ENCODE measurements around the gene AKR1D1. TPM values are rescaled to one million over a fixed set of nuclear protein-coding genes. Genes with fewer than 3 reads are reported as not detected.

Gene AKR1D1
- total RNA-seq, 1 experiment from 2014 or later, result not detected

DNA sequence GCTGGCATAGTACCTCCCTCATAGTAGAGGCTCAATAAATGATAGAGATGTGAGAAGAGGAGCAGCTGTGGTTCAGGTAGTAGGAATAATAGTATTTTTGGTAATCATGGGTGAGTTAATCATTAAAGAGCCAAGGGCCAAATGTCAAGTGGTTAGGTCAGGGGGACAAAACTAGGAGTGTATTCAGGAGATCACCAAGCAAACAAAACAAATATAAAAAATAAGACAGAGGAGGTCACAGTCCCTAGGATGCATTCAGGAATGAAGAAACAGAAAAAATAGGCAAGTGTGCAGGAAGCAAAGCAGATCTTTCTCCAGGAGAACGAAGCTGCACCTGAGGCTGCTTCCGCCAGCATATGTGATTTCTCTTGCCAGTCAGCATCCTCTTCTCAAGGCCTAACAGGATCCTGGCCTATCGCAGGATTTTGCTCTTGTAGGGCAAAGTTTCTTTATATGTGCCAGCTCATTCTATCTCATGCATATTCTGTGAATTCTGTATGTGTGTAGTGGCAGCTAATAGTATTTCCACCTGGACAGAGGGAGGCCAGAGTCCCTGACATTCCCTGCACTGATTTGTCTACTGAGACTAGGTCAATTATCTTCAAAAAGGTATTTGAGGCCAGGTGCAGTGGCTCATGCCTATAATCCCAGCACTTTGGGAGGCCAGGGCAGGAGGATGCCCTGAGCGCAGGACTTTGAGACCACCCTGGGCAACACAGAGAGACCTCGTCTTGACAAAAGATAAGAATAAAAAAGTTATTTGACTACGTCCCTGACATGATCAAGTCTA, 82.7 kb downstream of the AKR1D1 start:
- H3K36me3 ChIP-seq (ENCODE audit: low read depth, low read length), result no peaks in the 10 kb centered on the region
- DNase-seq, result no peak
- H3K9ac ChIP-seq (ENCODE audit: low read length), result no peak overlapping the region
- no peaks in the 10 kb centered on the region for H3K9me2 ChIP-seq (replicated peaks; ENCODE audit: low read length)
- H2AFZ ChIP-seq (ENCODE audit: low read length), result no peak overlapping the region
- TF ChIP-seq, protein P1, sequence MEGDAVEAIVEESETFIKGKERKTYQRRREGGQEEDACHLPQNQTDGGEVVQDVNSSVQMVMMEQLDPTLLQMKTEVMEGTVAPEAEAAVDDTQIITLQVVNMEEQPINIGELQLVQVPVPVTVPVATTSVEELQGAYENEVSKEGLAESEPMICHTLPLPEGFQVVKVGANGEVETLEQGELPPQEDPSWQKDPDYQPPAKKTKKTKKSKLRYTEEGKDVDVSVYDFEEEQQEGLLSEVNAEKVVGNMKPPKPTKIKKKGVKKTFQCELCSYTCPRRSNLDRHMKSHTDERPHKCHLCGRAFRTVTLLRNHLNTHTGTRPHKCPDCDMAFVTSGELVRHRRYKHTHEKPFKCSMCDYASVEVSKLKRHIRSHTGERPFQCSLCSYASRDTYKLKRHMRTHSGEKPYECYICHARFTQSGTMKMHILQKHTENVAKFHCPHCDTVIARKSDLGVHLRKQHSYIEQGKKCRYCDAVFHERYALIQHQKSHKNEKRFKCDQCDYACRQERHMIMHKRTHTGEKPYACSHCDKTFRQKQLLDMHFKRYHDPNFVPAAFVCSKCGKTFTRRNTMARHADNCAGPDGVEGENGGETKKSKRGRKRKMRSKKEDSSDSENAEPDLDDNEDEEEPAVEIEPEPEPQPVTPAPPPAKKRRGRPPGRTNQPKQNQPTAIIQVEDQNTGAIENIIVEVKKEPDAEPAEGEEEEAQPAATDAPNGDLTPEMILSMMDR (conservative IDR thresholded peaks at IDR 0.05; ENCODE audit: low read depth, low read length), result no peak
- TF ChIP-seq EZH2phosphoT487 (IDR thresholded peaks at IDR 0.05; ENCODE audit: borderline replicate concordance, low read length) (no peak), EZH2 (IDR thresholded peaks at IDR 0.05; ENCODE audit: low read length, unreplicated experiment) (no peak)
- H3F3A ChIP-seq (ENCODE audit: low read length, unreplicated experiment), result no peaks in the 10 kb centered on the region
- H4K20me1 ChIP-seq (ENCODE audit: low read length), result no peaks in the 10 kb centered on the region
- POLR2A ChIA-PET (ENCODE audit: unreplicated experiment), result no interaction called here
- no peaks in the 10 kb centered on the region for H3K27me3 ChIP-seq (ENCODE audit: low read length)
- no TSS peak for BruUV-seq (replicated peaks)
- H3K79me2 ChIP-seq (ENCODE audit: low read length), result no peaks in the 10 kb centered on the region
- H3K27ac ChIP-seq (ENCODE audit: low read length), result no peak overlapping the region
- no peak for ATAC-seq
- CTCF ChIA-PET, result no interaction called here
- no peak overlapping the region for H3K4me3 ChIP-seq (ENCODE audit: low read length)
- H3K9me3 ChIP-seq (ENCODE audit: low read length), result no peaks in the 10 kb centered on the region
- H3K4me1 ChIP-seq (ENCODE audit: insufficient read depth, low read length), result peaks cover 4% of the 10 kb centered on the region; the same call in 1 of the 2 replicates
- intact Hi-C loops (cut with micrococcal nuclease), result no loop called here
- H3K4me2 ChIP-seq (ENCODE audit: low read length), result no peak overlapping the region

DNA sequence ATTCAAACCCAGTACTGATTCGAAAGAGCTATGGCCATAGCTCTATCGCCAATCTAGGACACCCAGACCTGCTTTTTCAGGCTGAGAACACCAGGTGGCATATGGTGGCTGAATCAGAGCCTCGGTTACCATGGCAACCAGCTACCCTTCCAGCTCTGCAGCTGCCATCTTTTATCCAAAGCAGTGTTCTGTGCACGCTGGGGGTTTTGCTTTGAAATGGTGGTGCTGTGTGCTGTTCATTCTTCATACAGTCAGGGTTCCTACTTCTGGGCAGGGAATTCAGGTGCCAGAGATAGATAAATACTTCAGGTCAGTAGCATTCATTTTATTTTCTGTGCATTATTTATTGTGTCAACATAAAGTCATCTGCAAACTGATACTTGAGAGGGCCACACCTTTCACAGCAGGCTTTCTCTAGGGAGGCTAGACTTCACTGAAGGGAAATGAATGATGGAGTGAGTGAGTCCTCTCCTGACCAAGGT, 85.4 kb downstream of the AKR1D1 start:
- no TSS peak for BruUV-seq (replicated peaks)
- Histone ChIP-seq H3F3A (ENCODE audit: low read length, unreplicated experiment) (no peaks in the 10 kb centered on the region), H3K9me3 (ENCODE audit: low read length) (no peaks in the 10 kb centered on the region), H3K79me2 (ENCODE audit: low read length) (no peaks in the 10 kb centered on the region), H3K4me2 (ENCODE audit: low read length) (peak overlapping the region; percentile 79), H4K20me1 (ENCODE audit: low read length) (no peaks in the 10 kb centered on the region), H3K9me2 (replicated peaks; ENCODE audit: low read length) (no peaks in the 10 kb centered on the region), H3K9ac (ENCODE audit: low read length) (no peak overlapping the region), H3K36me3 (ENCODE audit: low read depth, low read length) (no peaks in the 10 kb centered on the region), H3K4me3 (ENCODE audit: low read length) (peak overlapping the region; percentile 23; the same call in 1 of the 2 replicates), H3K27me3 (ENCODE audit: low read length) (no peaks in the 10 kb centered on the region), H3K27ac (ENCODE audit: low read length) (no peak overlapping the region), H3K4me1 (ENCODE audit: insufficient read depth, low read length) (peaks cover 4% of the 10 kb centered on the region; the same call in 1 of the 2 replicates), H2AFZ (ENCODE audit: low read length) (peak overlapping the region; percentile 74)
- ATAC-seq (peak; percentile 93), DNase-seq (peak; percentile 90)
- ChIA-PET POLR2A (ENCODE audit: unreplicated experiment) (no interaction called here), CTCF (interaction anchor here (0.5 to 1.7 kb wide), 3 partner anchors 286 to 577 kb away, joined by 3 to 55 read pairs (median 5); no protein-coding TSS in a partner anchor)
- intact Hi-C loops (cut with micrococcal nuclease), result loop anchor here (1.0 to 5.0 kb wide), 2 partner anchors 301 to 577 kb away; partner anchors contain the start of gene TRIM24
- no peak for TF ChIP-seq EZH2phosphoT487 (IDR thresholded peaks at IDR 0.05; ENCODE audit: borderline replicate concordance, low read length)
- TF ChIP-seq, protein P1 (conservative IDR thresholded peaks at IDR 0.05; ENCODE audit: low read depth, low read length), result peak; percentile 82

DNA sequence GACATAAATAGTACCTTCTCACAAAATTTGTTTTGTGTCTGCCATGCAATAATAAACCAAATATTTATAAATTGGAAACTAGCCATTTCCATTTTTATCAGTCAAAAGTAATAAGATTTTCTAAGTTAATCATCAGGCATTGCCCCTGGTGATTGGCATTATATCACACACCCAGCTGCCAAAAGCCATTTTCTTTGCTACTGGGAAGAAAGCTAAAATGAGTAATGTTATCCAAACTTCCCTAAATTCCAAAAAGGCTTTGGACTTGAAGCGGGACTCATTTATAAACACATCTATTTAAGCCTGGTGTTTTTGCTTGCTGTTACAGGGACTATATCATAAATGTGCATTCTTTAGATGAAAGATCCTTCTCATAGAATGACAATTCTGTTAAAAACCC, 86.0 kb downstream of the AKR1D1 start:
- no peak for ATAC-seq
- Histone ChIP-seq H3K4me2 (ENCODE audit: low read length) (no peak overlapping the region), H3K9me2 (replicated peaks; ENCODE audit: low read length) (no peaks in the 10 kb centered on the region), H3K4me3 (ENCODE audit: low read length) (no peak overlapping the region), H3F3A (ENCODE audit: low read length, unreplicated experiment) (no peaks in the 10 kb centered on the region), H3K4me1 (ENCODE audit: insufficient read depth, low read length) (peaks cover 4% of the 10 kb centered on the region; the same call in 1 of the 2 replicates), H3K9ac (ENCODE audit: low read length) (no peak overlapping the region), H2AFZ (ENCODE audit: low read length) (no peak overlapping the region), H3K36me3 (ENCODE audit: low read depth, low read length) (no peaks in the 10 kb centered on the region), H4K20me1 (ENCODE audit: low read length) (no peaks in the 10 kb centered on the region), H3K27ac (ENCODE audit: low read length) (no peak overlapping the region), H3K9me3 (ENCODE audit: low read length) (no peaks in the 10 kb centered on the region), H3K27me3 (ENCODE audit: low read length) (no peaks in the 10 kb centered on the region), H3K79me2 (ENCODE audit: low read length) (no peaks in the 10 kb centered on the region)
- TF ChIP-seq EZH2 (IDR thresholded peaks at IDR 0.05; ENCODE audit: low read length, unreplicated experiment) (no peak), EZH2phosphoT487 (IDR thresholded peaks at IDR 0.05; ENCODE audit: borderline replicate concordance, low read length) (no peak)
- TF ChIP-seq, protein P1 (conservative IDR thresholded peaks at IDR 0.05; ENCODE audit: low read depth, low read length), result no peak
- no TSS peak for BruUV-seq (replicated peaks)
- ChIA-PET POLR2A (ENCODE audit: unreplicated experiment) (interaction anchor here (0.5 kb wide), 1 partner anchor 102 kb away, joined by 4 read pairs; no protein-coding TSS in a partner anchor), CTCF (interaction anchor here (1.2 to 1.7 kb wide), 2 partner anchors 286 to 576 kb away, joined by 3 to 55 read pairs; no protein-coding TSS in a partner anchor)
- no peak for DNase-seq
- intact Hi-C loops (cut with micrococcal nuclease), result loop anchor here (5.0 kb wide), 1 partner anchor 300 kb away; the partner anchor contains the start of gene TRIM24
